ENCODE results near the gene PDAP1. TPM values are rescaled to one million over a fixed set of nuclear protein-coding genes. Genes with fewer than 3 reads are reported as not detected.

Gene PDAP1, protein sequence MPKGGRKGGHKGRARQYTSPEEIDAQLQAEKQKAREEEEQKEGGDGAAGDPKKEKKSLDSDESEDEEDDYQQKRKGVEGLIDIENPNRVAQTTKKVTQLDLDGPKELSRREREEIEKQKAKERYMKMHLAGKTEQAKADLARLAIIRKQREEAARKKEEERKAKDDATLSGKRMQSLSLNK
- 10 to 100 TPM; 35.8 to 44.3 TPM for total RNA-seq

DNA sequence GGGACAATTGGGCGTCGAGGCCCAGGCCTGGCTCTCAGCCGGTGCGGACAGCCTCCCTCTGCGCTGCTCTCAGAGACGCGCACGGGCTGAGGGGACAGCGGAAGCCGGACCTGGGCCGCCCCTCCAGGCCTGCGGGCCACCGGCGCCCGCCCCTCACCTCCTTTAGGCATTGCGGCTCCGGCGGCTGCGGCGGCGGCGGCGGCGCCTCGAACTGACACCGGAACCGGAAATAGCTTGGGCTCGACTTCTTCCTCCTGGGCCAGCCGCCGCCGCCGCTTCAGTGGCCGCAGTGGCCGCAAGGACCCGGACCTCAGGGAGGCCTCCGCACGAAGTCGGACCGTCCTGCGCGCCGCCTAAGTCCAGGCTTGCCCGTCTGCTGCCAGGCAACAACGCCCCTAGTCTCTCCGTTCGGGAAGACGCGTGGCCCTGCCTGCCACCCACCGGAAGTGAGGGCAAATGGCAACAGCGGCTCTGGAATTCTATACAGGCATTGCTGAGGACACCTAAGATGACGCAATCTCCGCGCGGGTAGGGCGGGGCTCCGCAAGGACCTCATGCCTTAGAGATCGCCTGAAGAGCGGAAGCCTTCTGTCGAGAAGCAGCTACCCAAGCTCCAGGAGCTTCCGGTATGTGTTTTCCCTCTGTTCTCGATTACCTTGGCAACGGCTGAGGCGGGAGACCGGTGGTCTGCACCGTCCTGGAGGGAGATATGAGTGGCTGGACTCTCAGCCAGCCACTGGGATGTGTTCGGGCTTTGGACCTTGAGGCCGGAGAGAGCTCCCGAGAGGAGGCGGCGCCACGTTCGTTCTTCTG, at the start of gene PDAP1, which contains the start of gene BUD31:
Gene PDAP1 (minus strand): TSS at position 219 of the 813 bp plus-strand sequence. CDS start 49 bp downstream, at position 170.
Gene BUD31 (plus strand): TSS at position 591 of the 813 bp plus-strand sequence. CDS start 2,124 bp downstream, outside the sequence.

GRCh38 chr7:99438573-99439480, 30.4 kb upstream of the PDAP1 start, which contains the start of the genes CPSF4 and PTCD1:
TSS of gene CPSF4 (plus strand) at chr7:99438943. CDS start at chr7:99439083, 140 bp downstream.
TSS of gene PTCD1 (minus strand) at chr7:99438798. CDS start at chr7:99435242, 3,556 bp downstream.

GRCh38 chr7:99374111-99375064, 34.0 kb downstream of the PDAP1 start, which contains the start of gene ARPC1B:
TSS of gene ARPC1B (plus strand) at chr7:99374730. CDS start at chr7:99385715, 10,985 bp downstream.

Other genes with a start within 250 kb of the PDAP1 start
- gene KPNA7, start 200.5 kb downstream of the PDAP1 start, total RNA-seq: not detected
- under 1 TPM in 1 of 2 donors, not detected in 1; under 0.01 TPM for gene MYH16, start 135.8 kb downstream of the PDAP1 start, total RNA-seq
- 100 to 1,000 TPM; 146 to 188 TPM for gene ARPC1A, start 82.7 kb downstream of the PDAP1 start, total RNA-seq
- gene ARPC1B, start 33.9 kb downstream of the PDAP1 start, total RNA-seq: 100 to 1,000 TPM; 549 to 734 TPM
- gene BUD31, start 372 bp upstream of the PDAP1 start, total RNA-seq: 100 to 1,000 TPM in 1 of 2 donors, 10 to 100 TPM in 1; 85.0 to 108 TPM
- 10 to 100 TPM in 1 of 2 donors, 1 to 10 TPM in 1; 7.2 to 10.3 TPM for gene PTCD1, start 30.2 kb upstream of the PDAP1 start, total RNA-seq
- 10 to 100 TPM; 24.4 to 28.3 TPM for gene CPSF4, start 30.3 kb upstream of the PDAP1 start, total RNA-seq
- gene ATP5MF, start 57.6 kb upstream of the PDAP1 start, total RNA-seq: 100 to 1,000 TPM; 642 to 691 TPM
- gene ZNF789, start 64.3 kb upstream of the PDAP1 start, total RNA-seq: 10 to 100 TPM in 1 of 2 donors, 1 to 10 TPM in 1; 8.6 to 14.3 TPM
- 10 to 100 TPM; 29.3 to 30.3 TPM for gene ZNF394, start 91.7 kb upstream of the PDAP1 start, total RNA-seq
- 10 to 100 TPM; 13.1 to 14.3 TPM for gene ZKSCAN5, start 96.1 kb upstream of the PDAP1 start, total RNA-seq
- gene FAM200A, start 143.5 kb upstream of the PDAP1 start, total RNA-seq: 1 to 10 TPM; 7.0 to 7.6 TPM
- gene ZNF655, start 150.0 kb upstream of the PDAP1 start, total RNA-seq: 10 to 100 TPM; 48.6 to 53.3 TPM
- under 1 TPM; under 0.01 to 0.33 TPM for gene TMEM225B, start 189.7 kb upstream of the PDAP1 start, total RNA-seq
- gene ZSCAN25, start 208.3 kb upstream of the PDAP1 start, total RNA-seq: 10 to 100 TPM in 1 of 2 donors, 1 to 10 TPM in 1; 8.9 to 15.3 TPM

Data from melanocyte of skin (primary cell).